Transverse colon (tissue), 4 donors: ENCODE data around the gene BPGM. TPM values are rescaled to one million over a fixed set of nuclear protein-coding genes. Genes with fewer than 3 reads are reported as not detected.

ENCODE experiments used
- DNase-seq: peaks from one replicate; pipeline ENCODE4 v3.0.0-alpha.2; 2019
- H3K27ac ChIP-seq, 4 donors: fragments of 200-600 bp; sonication (generic); 2 replicates each; pipeline ENCODE4 v1.5.1; 2016 to 2018; ENCODE audit warnings: inconsistent platforms in 4 of 4
- H3K27me3 ChIP-seq: fragments of 200-600 bp; sonication (generic); 2 replicates; pipeline ENCODE4 v1.5.1; 2017; ENCODE audit warnings: inconsistent platforms
- H3K36me3 ChIP-seq, 4 donors: fragments of 200-600 bp; sonication (generic); 2 replicates each; pipeline ENCODE4 v1.5.1; 2017 to 2019; ENCODE audit warnings: inconsistent platforms in 4 of 4
- H3K4me1 ChIP-seq, 4 donors: fragments of 200-600 bp; sonication (generic); 2 replicates each; pipeline ENCODE4 v1.5.1; 2017 to 2020; ENCODE audit warnings: inconsistent platforms in 4 of 4
- H3K4me3 ChIP-seq, 4 donors: fragments of 200-600 bp; sonication (generic); 1 replicate in 1 of 4; 2 replicates in 3 of 4; pipeline versions ENCODE4 v1.5.1 to v1.6.1; 2017 to 2019; ENCODE audit warnings: inconsistent platforms in 4 of 4
- H3K9me3 ChIP-seq, 2 donors: fragments of 200-600 bp; sonication (generic); 2 replicates each; pipeline ENCODE4 v1.5.1; 2017 to 2019; ENCODE audit warnings: inconsistent platforms in 2 of 2
- EP300 ChIP-seq: sonication (generic); formaldehyde crosslinking; IDR thresholded peaks from one replicate; pipeline ENCODE4 v1.6.1; 2017; ENCODE audit warnings: antibody characterized with exemption, low read depth
- POLR2A ChIP-seq: fragments of 450-650 bp; IDR thresholded peaks from one replicate; pipeline ENCODE4 v1.6.1; 2016; ENCODE audit warnings: antibody characterized with exemption, mild to moderate bottlenecking, moderate library complexity
- POLR2AphosphoS5 ChIP-seq, 3 donors: sonication (generic); formaldehyde crosslinking; IDR thresholded peaks; one replicate each; pipeline ENCODE4 v1.6.1; 2016; ENCODE audit warnings: antibody characterized with exemption in 3 of 3
- WGBS, 2 donors: methylation state at CpG; one replicate each; pipeline ENCODE4 v1.1.5; 2018; ENCODE audit warnings: low coverage in 1 of 2; 5-methylcytosine and 5-hydroxymethylcytosine counted together
- in situ Hi-C, 4 donors: fragments of 200-750 bp; cut with MboI; loops; one replicate each; pipeline versions ENCODE4 v1.15.0 to v1.15.1; 2017; ENCODE audit warnings: low sequenced_read_pairs in 3 of 4, low pct_ligation_motif_present in 1 of 4, low pct_unique_long_range_greater_than_20kb in 1 of 4
- intact Hi-C: fragments of 100-400 bp; cut with DNase I; formaldehyde crosslinking; loops from one replicate; pipeline ENCODE4 v1.15.1; 2023; ENCODE audit warnings: low total_unique reads
- total RNA-seq, 4 donors: library from RNA; depleted of rRNA; stranded (reverse); fragments of >200 nt; gene quantifications; one replicate each; pipeline ENCODE4 v1.1.0, GENCODE V29; 2016
- TF ChIP-seq, protein P1 (sequence below), 5 experiments: fragments of 200-600 bp in 3 of 5; fragments of 450-650 bp in 2 of 5; sonication (generic) in 3 of 5; IDR thresholded peaks; 1 replicate in 2 of 5; 2 replicates in 3 of 5; pipeline ENCODE4 v1.5.1; 2016 to 2017; ENCODE audit warnings: antibody characterized with exemption in 5 of 5, inconsistent platforms in 3 of 5, mild to moderate bottlenecking in 2 of 5, moderate library complexity in 1 of 5

The BPGM gene
- total RNA-seq, 4 donors from 2014 or later, result 0.40 to 13.2 (median 7.2) TPM

DNA sequence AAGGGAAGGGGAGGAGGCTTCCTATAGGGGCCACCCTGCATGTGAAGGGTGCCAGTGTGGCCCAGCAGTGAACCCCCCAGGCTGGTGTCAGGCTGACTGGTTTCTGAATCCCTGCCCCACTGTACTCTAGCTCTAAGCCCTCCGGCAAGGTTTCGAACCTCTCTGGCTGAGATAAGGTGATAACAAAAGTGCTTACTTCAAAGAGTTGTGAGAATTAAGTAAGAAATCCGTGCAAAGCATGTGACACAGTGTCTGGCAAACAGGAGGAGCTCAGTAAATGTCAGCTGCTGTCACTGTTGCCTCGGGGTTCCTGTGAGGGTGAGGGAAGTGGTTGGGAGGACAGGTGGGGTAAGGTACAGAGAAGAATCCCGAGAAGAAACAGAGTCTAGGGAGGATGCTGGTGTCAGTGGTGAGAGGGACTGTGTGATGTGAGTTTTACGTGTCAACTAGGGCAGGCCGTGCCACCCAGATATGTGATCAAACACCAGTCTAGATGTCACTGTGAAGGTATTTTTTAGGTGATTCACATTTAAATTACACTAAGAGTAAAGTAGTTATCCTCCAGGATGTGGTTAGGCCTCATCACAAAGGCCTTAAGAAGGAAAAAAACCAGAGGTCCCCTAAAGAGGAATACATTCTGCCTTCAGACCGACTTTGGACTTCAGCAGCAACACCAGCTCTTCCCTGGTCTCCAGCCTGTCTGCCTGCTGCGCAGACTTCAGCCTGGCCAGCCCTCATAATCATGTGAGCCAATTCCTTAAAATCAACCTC lies 64.4 kb downstream of the BPGM start:
- 55 to 60% methylated on average over 7 to 9 of the region's 9 CpGs for WGBS, 2 donors
- no peaks in the 10 kb centered on the region for H3K36me3 ChIP-seq
- H3K27me3 ChIP-seq, result no peaks in the 10 kb centered on the region
- intact Hi-C loops (no loop called here), in situ Hi-C loops (no loop called here)
- TF ChIP-seq EP300, result no peak
- TF ChIP-seq, protein P1, sequence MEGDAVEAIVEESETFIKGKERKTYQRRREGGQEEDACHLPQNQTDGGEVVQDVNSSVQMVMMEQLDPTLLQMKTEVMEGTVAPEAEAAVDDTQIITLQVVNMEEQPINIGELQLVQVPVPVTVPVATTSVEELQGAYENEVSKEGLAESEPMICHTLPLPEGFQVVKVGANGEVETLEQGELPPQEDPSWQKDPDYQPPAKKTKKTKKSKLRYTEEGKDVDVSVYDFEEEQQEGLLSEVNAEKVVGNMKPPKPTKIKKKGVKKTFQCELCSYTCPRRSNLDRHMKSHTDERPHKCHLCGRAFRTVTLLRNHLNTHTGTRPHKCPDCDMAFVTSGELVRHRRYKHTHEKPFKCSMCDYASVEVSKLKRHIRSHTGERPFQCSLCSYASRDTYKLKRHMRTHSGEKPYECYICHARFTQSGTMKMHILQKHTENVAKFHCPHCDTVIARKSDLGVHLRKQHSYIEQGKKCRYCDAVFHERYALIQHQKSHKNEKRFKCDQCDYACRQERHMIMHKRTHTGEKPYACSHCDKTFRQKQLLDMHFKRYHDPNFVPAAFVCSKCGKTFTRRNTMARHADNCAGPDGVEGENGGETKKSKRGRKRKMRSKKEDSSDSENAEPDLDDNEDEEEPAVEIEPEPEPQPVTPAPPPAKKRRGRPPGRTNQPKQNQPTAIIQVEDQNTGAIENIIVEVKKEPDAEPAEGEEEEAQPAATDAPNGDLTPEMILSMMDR (IDR thresholded peaks at IDR 0.05), result no peak
- no peak for TF ChIP-seq POLR2AphosphoS5 (IDR thresholded peaks at IDR 0.05)
- TF ChIP-seq POLR2A, result no peak
- no peak overlapping the region for H3K27ac ChIP-seq
- H3K4me1 ChIP-seq, result no peaks in the 10 kb centered on the region
- DNase-seq, result no peak
- H3K9me3 ChIP-seq, result no peaks in the 10 kb centered on the region
- H3K4me3 ChIP-seq, result no peak overlapping the region

DNA sequence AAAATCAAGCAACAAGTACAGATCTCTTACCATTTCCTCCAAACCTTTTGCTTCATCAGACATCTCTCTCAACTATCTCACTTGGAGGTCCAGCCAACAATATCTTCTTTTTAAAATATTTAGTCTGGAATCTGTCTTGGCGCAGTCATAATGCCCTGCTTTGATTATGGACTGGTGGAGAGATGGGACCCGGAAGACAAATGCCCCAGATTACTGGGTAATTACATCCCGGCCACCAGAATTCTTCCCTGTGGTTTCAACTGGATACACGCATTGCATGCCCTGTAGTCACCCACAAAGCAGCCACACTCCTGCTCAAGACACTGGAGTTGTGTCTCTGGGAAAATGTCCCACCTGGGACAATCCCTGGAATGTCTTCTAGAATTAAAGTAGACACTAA lies 65.5 kb downstream of the BPGM start:
- H3K27me3 ChIP-seq, result no peaks in the 10 kb centered on the region
- intact Hi-C loops (no loop called here), in situ Hi-C loops (no loop called here)
- no peaks in the 10 kb centered on the region for H3K4me1 ChIP-seq
- WGBS, 2 donors, result 80% methylated on average over 4 of the region's 4 CpGs; no CpG with 5 or more reads in 1 of the 2 donors
- TF ChIP-seq, protein P1 (IDR thresholded peaks at IDR 0.05), result no peak
- no peak for TF ChIP-seq EP300
- no peak for TF ChIP-seq POLR2AphosphoS5 (IDR thresholded peaks at IDR 0.05)
- TF ChIP-seq POLR2A, result no peak
- H3K4me3 ChIP-seq, result no peak overlapping the region
- H3K9me3 ChIP-seq, result no peaks in the 10 kb centered on the region
- no peak overlapping the region for H3K27ac ChIP-seq
- H3K36me3 ChIP-seq, result no peaks in the 10 kb centered on the region
- no peak for DNase-seq

DNA sequence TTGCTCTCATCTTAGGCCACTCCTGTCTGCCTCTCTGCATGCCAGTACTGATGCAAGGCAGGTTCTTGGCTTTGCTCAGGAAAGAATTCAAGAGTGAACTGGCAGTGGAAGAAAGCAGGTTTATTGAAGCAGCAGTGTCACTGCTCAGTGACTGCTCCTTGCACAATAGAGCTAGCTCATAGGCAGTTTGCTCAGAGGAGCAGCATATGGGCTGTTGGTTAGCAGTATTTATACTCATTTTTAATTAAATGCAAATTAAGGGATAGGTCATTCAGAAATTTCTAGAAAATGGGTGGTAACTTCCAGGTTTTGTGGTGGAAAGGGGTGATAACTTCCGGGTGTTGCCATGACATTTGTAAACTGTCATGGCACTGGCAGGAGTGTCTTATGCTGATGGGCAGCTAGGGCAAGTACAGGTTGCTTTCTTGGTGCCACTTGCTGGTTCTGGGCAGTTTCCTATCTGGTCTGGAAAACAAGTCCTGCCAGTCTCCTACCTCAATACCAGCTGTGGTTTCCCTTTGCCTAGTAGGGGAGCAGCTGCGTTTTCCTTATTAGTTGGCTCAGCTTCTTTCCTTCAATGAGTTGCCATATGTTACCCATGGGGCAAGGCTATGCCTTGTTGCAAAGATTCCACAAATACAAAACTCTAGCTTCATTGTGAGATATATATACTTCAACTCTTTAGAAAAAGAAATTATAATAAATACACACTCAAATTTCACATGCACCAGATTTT lies 68.0 kb downstream of the BPGM start:
- intact Hi-C loops (no loop called here), in situ Hi-C loops (no loop called here)
- Histone ChIP-seq H3K9me3 (no peaks in the 10 kb centered on the region), H3K36me3 (no peaks in the 10 kb centered on the region), H3K27ac (no peak overlapping the region), H3K4me3 (no peak overlapping the region), H3K27me3 (no peaks in the 10 kb centered on the region), H3K4me1 (no peaks in the 10 kb centered on the region)
- whole genome bisulfite sequencing, 2 donors, result 92 to 100% methylated on average over 1 to 2 of the region's 2 CpGs
- TF ChIP-seq, protein P1 (IDR thresholded peaks at IDR 0.05), result no peak
- TF ChIP-seq POLR2A (no peak), POLR2AphosphoS5 (IDR thresholded peaks at IDR 0.05) (no peak)
- DNase-seq, result no peak

DNA sequence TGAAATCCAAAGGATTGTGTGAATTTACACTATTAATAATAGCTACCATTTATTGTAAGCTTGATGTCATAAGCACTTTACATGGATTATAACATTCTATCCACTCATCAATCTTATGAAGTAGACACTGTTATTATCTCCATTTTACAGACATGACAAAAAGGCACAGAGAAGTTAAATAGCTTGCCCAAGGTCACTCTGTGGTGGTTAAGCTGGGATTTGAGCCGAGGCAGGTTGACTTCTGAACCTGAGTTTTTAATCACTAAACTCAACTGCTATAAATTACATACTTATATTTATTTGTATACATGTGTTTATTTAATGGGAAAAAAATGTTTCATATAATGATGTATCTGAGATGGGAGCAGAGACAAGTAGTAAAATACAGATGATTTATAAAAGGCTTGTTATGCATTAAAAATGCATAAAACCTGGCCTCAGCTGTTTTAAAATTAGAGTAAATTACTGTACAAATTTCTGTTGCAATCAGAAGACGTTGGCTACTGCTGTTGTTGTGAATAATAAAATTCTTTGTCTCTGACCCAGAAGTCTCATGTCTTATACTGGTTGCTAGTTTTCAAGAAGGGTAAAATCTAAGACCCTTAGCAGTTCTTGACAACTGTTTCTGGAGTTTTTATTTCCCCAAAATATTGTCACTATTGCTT lies 71.7 kb downstream of the BPGM start:
- no peak overlapping the region for H3K4me3 ChIP-seq
- in situ Hi-C loops, result no loop called here
- 46 to 53% methylated on average over 2 of the region's 2 CpGs for WGBS, 2 donors
- intact Hi-C loops, result no loop called here
- TF ChIP-seq POLR2A (no peak), POLR2AphosphoS5 (IDR thresholded peaks at IDR 0.05) (no peak), EP300 (no peak)
- TF ChIP-seq, protein P1 (IDR thresholded peaks at IDR 0.05), result no peak
- no peak for DNase-seq
- H3K27me3 ChIP-seq, result no peaks in the 10 kb centered on the region
- no peaks in the 10 kb centered on the region for H3K9me3 ChIP-seq
- no peaks in the 10 kb centered on the region for H3K36me3 ChIP-seq
- peaks cover 3 to 14% (median 6%) of the 10 kb centered on the region in 4 donors for H3K4me1 ChIP-seq
- no peak overlapping the region for H3K27ac ChIP-seq
